Right kidney (tissue), 9 donors: ENCODE data around the gene RBPMS2.
"Not testable (repeated sequence)": the region's sequence is repeated elsewhere in the genome, so short reads cannot be mapped to it uniquely, and the experiment has no call there.

ENCODE experiments used
- DNase-seq: peaks from one replicate; pipeline ENCODE4 v3.0.0-alpha.2; 2016
- long read RNA-seq, 8 donors: transcript quantifications; one replicate each; lab custom pipeline, GENCODE V29; 2026

The RBPMS2 gene
- long read RNA-seq, donor 1, partial matches to known transcripts: 0 of 2 reads
- long read RNA-seq, donor 1, other reads (novel, unspliced or antisense): 0 of 2 reads
- long read RNA-seq, donor 2: 0 reads
- long read RNA-seq, donor 3, partial matches to known transcripts: 0 of 1 reads
- long read RNA-seq, donor 3, other reads (novel, unspliced or antisense): 0 of 1 reads
- long read RNA-seq, donor 4: 0 reads
- long read RNA-seq, donor 5, partial matches to known transcripts: 0 of 3 reads
- long read RNA-seq, donor 5, other reads (novel, unspliced or antisense): 0 of 3 reads
- long read RNA-seq, donor 6, partial matches to known transcripts: 6 of 8 reads
- long read RNA-seq, donor 6, other reads (novel, unspliced or antisense): 0 of 8 reads
- long read RNA-seq, donor 7: 0 reads
- long read RNA-seq, donor 8, transcript RBPMS2-201 (8 exons, 2,008 nt): major isoform, 5 of 5 reads
- long read RNA-seq, donor 8, partial matches to known transcripts: 0 of 5 reads
- long read RNA-seq, donor 8, other reads (novel, unspliced or antisense): 0 of 5 reads

GRCh38 chr15:64775551-64776401 is at the start of gene RBPMS2:
TSS of gene RBPMS2 (minus strand) at chr15:64775589. CDS start at chr15:64775319, 270 bp downstream.
- peak; percentile 71 for DNase-seq

GRCh38 chr15:64824929-64825430 is 49.6 kb upstream of the RBPMS2 start:
- DNase-seq: peak; percentile 50

GRCh38 chr15:64816452-64816851 is 41.1 kb upstream of the RBPMS2 start:
- DNase-seq: no peak

GRCh38 chr15:64814965-64815364 is 39.6 kb upstream of the RBPMS2 start:
- DNase-seq: not testable (repeated sequence)

GRCh38 chr15:64814283-64814682 is 38.9 kb upstream of the RBPMS2 start:
- DNase-seq: not testable (repeated sequence)

- DNase-seq: no peak
These were observed 37.7 kb upstream of the RBPMS2 start for GRCh38 chr15:64813075-64813474.

GRCh38 chr15:64810497-64811326 is 35.3 kb upstream of the RBPMS2 start:
- no peak for DNase-seq

GRCh38 chr15:64809649-64810496 is 34.5 kb upstream of the RBPMS2 start:
- DNase-seq: peak; percentile 79

GRCh38 chr15:64808785-64809453 is 33.5 kb upstream of the RBPMS2 start:
- DNase-seq: no peak

- no peak for DNase-seq
These were observed 32.4 kb upstream of the RBPMS2 start for GRCh38 chr15:64807751-64808222.

- DNase-seq: no peak
These were observed 31.8 kb upstream of the RBPMS2 start for GRCh38 chr15:64807051-64807749.

- DNase-seq: no peak
These were observed 31.1 kb upstream of the RBPMS2 start for GRCh38 chr15:64806509-64806908.

GRCh38 chr15:64804619-64805018 is 29.2 kb upstream of the RBPMS2 start:
- DNase-seq: no peak

- DNase-seq: no peak
These were observed 28.1 kb upstream of the RBPMS2 start for GRCh38 chr15:64803526-64803925.

GRCh38 chr15:64800476-64800875 is 25.1 kb upstream of the RBPMS2 start:
- no peak for DNase-seq

GRCh38 chr15:64798905-64799304 is 23.5 kb upstream of the RBPMS2 start:
- not testable (repeated sequence) for DNase-seq

- DNase-seq: not testable (repeated sequence)
These were observed 20.5 kb upstream of the RBPMS2 start for GRCh38 chr15:64795921-64796320.

GRCh38 chr15:64795299-64795698 is 19.9 kb upstream of the RBPMS2 start:
- not testable (repeated sequence) for DNase-seq

GRCh38 chr15:64792282-64792681 is 16.9 kb upstream of the RBPMS2 start:
- no peak for DNase-seq
